ENCODE measurements around the gene MZF1.
"Not testable (repeated sequence)": the region's sequence is repeated elsewhere in the genome, so short reads cannot be mapped to it uniquely, and the experiment has no call there.

The MZF1 gene

DNA sequence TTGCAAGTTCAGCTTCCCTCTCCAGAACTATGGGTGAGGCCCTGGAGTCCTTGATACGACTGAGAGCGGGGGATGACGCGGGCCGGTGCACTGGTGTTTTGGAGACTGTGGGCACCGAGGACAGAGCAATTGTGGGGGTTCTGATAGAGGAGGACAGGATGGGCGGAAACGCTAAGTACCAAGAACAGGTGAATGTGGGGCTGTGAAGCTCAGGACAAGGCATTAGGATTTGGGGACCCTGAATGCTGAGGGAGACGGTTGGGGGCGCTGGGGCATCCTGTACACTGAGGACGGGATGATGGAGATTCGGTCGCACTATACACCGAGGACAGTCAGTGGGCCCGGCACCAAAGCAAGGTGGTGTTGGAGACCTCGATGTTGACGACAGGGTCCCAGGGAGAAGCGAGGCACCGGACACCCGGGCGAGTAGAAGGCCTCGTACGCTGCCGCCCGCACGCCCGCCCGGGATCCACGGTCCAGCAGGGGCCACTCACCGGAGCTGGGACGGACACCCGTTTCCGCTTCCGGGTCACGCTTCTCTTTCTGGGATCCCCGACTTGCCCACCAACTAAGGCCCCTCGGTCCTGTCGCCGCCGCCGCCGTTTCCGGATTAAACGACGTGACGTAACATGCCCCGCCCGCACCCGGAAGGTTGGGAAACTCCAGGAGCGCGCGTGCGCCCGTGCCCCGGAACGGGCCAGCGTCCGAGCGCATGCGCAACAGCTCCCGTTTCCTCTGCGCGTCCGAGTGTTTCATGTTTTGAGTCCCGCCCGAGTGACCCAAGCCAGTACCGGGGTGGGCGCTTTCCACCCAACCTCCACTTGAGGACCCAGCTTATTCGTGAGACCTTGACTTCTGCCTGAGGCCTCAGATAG, 18.4 kb downstream of the MZF1 start, which contains the start of gene CHMP2A:
Gene CHMP2A, minus strand, starts transcription at position 612 of the 875 bp plus-strand sequence. CDS start 893 bp downstream, outside the sequence.
- no peak for DNase-seq

GRCh38 chr19:58553799-58554493, 19.2 kb downstream of the MZF1 start:
- no peak for DNase-seq

DNA sequence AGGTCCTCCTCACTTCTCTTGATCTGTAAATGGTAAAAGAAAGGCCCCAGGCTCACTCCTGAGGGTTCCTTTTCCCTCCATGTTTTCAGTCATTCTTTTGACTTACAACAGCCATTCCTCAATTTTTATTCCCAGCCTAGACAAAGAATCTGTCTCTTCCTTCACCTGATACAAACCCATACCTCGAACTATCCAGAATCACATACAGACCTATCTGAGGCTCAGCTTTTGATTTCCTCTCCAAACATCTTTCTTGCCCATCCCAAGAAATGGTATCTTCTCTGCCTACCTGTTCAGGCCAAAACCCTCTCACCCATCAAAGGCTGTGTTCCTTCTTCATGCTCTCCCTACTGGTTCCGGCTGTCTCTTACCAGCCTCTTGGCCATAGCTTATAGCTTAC, 20.5 kb downstream of the MZF1 start:
- no peak for DNase-seq

- DNase-seq = no peak
Measured at GRCh38 chr19:58551577-58552471, 21.3 kb downstream of the MZF1 start.

- no peak for DNase-seq
Measured at GRCh38 chr19:58551123-58551497, 22.0 kb downstream of the MZF1 start.

- no peak for DNase-seq
Measured at GRCh38 chr19:58550362-58551122, 22.6 kb downstream of the MZF1 start.

GRCh38 chr19:58549664-58550361, 23.3 kb downstream of the MZF1 start:
- no peak for DNase-seq

DNA sequence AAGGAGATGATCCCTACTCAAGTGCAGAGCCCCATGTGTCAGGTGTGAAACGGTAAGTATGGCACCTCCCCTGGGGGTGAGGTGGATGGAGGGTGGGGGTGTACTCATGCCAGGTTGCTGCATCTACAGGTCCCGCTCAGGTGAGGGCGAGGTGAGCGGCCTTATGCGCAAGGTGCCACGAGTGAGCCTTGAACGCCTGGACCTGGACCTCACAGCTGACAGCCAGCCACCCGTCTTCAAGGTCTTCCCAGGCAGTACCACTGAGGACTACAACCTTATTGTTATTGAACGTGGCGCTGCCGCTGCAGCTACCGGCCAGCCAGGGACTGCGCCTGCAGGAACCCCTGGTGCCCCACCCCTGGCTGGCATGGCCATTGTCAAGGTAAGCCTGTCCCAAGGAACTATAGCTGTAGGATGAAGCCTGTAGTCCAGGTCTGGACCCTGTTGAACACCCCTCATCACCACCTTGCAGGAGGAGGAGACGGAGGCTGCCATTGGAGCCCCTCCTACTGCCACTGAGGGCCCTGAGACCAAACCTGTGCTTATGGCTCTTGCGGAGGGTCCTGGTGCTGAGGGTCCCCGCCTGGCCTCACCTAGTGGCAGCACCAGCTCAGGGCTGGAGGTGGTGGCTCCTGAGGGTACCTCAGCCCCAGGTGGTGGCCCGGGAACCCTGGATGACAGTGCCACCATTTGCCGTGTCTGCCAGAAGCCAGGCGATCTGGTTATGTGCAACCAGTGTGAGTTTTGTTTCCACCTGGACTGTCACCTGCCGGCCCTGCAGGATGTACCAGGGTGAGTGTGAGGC, 24.1 kb downstream of the MZF1 start:
- no peak for DNase-seq

- no peak for DNase-seq
Measured at GRCh38 chr19:58547323-58548312, 25.5 kb downstream of the MZF1 start.

DNA sequence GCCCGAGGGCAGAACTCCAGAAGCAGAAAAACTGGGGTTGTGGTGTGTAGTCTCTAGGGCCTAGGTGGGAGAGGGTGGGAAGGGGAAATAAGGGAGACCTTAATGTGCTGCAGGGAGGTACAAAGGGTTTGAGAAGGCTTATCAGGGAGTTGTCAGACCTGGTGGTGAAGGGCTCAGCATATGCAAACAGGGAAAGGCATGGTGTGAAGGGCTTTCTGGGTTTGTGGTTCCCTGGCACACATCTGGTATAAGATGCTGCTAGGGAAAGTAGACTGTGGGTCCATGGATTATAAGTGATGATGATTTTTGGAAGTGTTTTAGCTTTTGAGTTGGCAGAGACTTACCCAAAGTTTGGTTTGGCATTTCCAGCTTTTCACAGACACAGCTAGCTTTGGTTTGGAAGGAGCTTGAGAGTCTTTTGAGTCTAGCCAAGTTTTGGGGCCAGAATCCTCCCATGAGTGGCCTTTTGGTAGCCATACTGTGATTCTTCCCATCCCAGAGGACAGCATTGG, 27.1 kb downstream of the MZF1 start:
- no peak for DNase-seq

- no peak for DNase-seq
Measured at GRCh38 chr19:58545286-58546018, 27.7 kb downstream of the MZF1 start.

DNA sequence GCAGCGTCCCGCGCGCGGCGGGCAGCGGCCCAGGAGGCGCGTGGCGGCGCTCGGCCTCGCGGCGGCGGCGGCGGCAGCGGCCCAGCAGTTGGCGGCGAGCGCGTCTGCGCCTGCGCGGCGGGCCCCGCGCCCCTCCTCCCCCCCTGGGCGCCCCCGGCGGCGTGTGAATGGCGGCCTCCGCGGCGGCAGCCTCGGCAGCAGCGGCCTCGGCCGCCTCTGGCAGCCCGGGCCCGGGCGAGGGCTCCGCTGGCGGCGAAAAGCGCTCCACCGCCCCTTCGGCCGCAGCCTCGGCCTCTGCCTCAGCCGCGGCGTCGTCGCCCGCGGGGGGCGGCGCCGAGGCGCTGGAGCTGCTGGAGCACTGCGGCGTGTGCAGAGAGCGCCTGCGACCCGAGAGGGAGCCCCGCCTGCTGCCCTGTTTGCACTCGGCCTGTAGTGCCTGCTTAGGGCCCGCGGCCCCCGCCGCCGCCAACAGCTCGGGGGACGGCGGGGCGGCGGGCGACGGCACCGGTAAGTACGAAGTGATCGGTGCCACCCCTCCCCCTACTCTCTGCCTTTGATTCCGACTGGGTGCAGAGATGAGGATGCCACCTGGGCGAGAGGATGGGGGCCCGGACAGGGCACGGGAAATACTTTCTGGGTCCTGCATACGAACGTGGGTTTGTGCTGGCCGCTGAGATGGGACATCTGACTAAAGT, 28.4 kb downstream of the MZF1 start:
- no peak for DNase-seq

- no peak for DNase-seq
Measured at GRCh38 chr19:58543826-58544590, 29.1 kb downstream of the MZF1 start, which contains the start of gene TRIM28. Gene TRIM28, plus strand, starts transcription at chr19:58544064. Its CDS starts 694 bp downstream, at chr19:58544758.

- DNase-seq = not testable (repeated sequence)
Measured at GRCh38 chr19:58542641-58543372, 30.3 kb downstream of the MZF1 start.

DNA sequence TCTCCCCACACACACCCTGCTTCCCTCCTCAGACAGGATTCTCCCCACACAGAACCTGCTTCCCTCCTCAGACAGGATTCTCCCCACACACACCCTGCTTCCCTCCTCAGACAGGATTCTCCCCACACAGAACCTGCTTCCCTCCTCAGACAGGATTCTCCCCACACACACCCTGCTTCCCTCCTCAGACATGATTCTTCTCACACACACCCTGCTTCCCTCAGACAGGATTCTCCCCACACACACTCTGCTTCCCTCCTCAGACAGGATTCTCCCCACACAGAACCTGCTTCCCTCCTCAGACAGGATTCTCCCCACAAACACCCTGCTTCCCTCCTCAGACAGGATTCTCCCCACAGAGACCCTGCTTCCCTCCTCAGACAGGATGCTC, 34.0 kb downstream of the MZF1 start:
- DNase-seq = not testable (repeated sequence)
